Ovary (tissue), 3 donors: Measurements from ENCODE around the gene UST.

ENCODE experiments used
- CTCF ChIP-seq, 3 donors: fragments of 450-650 bp in 2 of 3; fragments of 200-600 bp in 1 of 3; IDR thresholded peaks; one replicate each; pipeline versions ENCODE4 v1.5.1 to v1.8.0; 2016 to 2022; ENCODE audit warnings: antibody characterized with exemption in 3 of 3, mild to moderate bottlenecking in 1 of 3
- EP300 ChIP-seq: sonication (generic); formaldehyde crosslinking; IDR thresholded peaks from one replicate; pipeline ENCODE4 v1.6.1; 2017; ENCODE audit warnings: antibody characterized with exemption
- POLR2A ChIP-seq: fragments of 450-650 bp; IDR thresholded peaks from one replicate; pipeline ENCODE4 v1.6.1; 2017; ENCODE audit warnings: antibody characterized with exemption, mild to moderate bottlenecking, moderate library complexity
- donor health status: DM: no; HTN: no; CAD: no.

GRCh38 chr6:149076355-149076734, 329.5 kb downstream of the UST start:
- TF ChIP-seq CTCF (IDR thresholded peaks at IDR 0.05): no peak
- TF ChIP-seq EP300: no peak
- TF ChIP-seq POLR2A: no peak
